GM19099 (cell line): ENCODE data around the gene DLK2.

Experiments
- POLR2A ChIP-seq: IDR thresholded peaks from 3 replicates; pipeline ENCODE4 v1.6.1; 2011; ENCODE audit warnings: low read depth; ENCODE audit not compliant: insufficient read length; ENCODE audit errors: extremely low read depth

DLK2 gene

GRCh38 chr6:43444582-43444981 lies 10.8 kb downstream of the DLK2 start:
- no peak for TF ChIP-seq POLR2A

- no peak for TF ChIP-seq POLR2A
Observed at GRCh38 chr6:43444036-43444435, 11.3 kb downstream of the DLK2 start.

GRCh38 chr6:43442935-43443334 lies 12.4 kb downstream of the DLK2 start:
- no peak for TF ChIP-seq POLR2A

- TF ChIP-seq POLR2A = no peak
Observed at GRCh38 chr6:43437700-43438099, 17.6 kb downstream of the DLK2 start.

- TF ChIP-seq POLR2A = no peak
Observed at GRCh38 chr6:43436577-43437282, 18.6 kb downstream of the DLK2 start.

GRCh38 chr6:43435682-43436437 lies 19.5 kb downstream of the DLK2 start:
- TF ChIP-seq POLR2A = no peak

GRCh38 chr6:43434943-43435342 lies 20.4 kb downstream of the DLK2 start:
- no peak for TF ChIP-seq POLR2A

GRCh38 chr6:43434001-43434840 lies 21.1 kb downstream of the DLK2 start:
- TF ChIP-seq POLR2A = no peak

- no peak for TF ChIP-seq POLR2A
Observed at GRCh38 chr6:43433148-43433547, 22.2 kb downstream of the DLK2 start.

- TF ChIP-seq POLR2A = no peak
Observed at GRCh38 chr6:43432009-43432945, 23.1 kb downstream of the DLK2 start.

GRCh38 chr6:43428874-43429273 lies 26.5 kb downstream of the DLK2 start:
- no peak for TF ChIP-seq POLR2A

GRCh38 chr6:43428112-43428570 lies 27.2 kb downstream of the DLK2 start:
- no peak for TF ChIP-seq POLR2A

GRCh38 chr6:43427406-43428111 lies 27.8 kb downstream of the DLK2 start, which contains the start of gene ABCC10:
ABCC10 (plus strand) TSS chr6:43427541; CDS start chr6:43427979, 438 bp downstream.
- TF ChIP-seq POLR2A = peak; percentile 67

GRCh38 chr6:43426928-43427405 lies 28.4 kb downstream of the DLK2 start:
- no peak for TF ChIP-seq POLR2A

- no peak for TF ChIP-seq POLR2A
Observed at GRCh38 chr6:43421831-43422230, 33.5 kb downstream of the DLK2 start.
